Thymus (tissue), 11 donors: ENCODE measurements around the gene KCTD5. TPM values are rescaled to one million over a fixed set of nuclear protein-coding genes. Genes with fewer than 3 reads are reported as not detected.

Experiments
- DNase-seq, 9 donors: peaks; one replicate each; pipeline ENCODE4 v3.0.0-alpha.2; 2013; ENCODE audit warnings: low spot score in 9 of 9, low read depth in 6 of 9, missing footprints in 1 of 9
- H3K27ac ChIP-seq, 2 donors: one replicate each; pipeline ENCODE4 v1.5.1; 2013; ENCODE audit warnings: control low read depth in 1 of 2, low read depth in 1 of 2, low read length in 1 of 2, mild to moderate bottlenecking in 1 of 2, moderate library complexity in 1 of 2
- H3K27me3 ChIP-seq, 2 donors: one replicate each; pipeline ENCODE4 v1.5.1; 2013; ENCODE audit warnings: low read length in 1 of 2; ENCODE audit not compliant: control insufficient read depth in 2 of 2, insufficient read depth in 1 of 2
- H3K36me3 ChIP-seq, 2 donors: one replicate each; pipeline ENCODE4 v1.5.1; 2013; ENCODE audit warnings: low read length in 1 of 2, mild to moderate bottlenecking in 1 of 2, moderate library complexity in 1 of 2; ENCODE audit not compliant: control insufficient read depth in 2 of 2, insufficient read depth in 2 of 2
- H3K4me1 ChIP-seq, 2 donors: one replicate each; pipeline ENCODE4 v1.5.1; 2013; ENCODE audit warnings: low read length in 2 of 2; ENCODE audit not compliant: control insufficient read depth in 2 of 2, insufficient read depth in 2 of 2
- H3K4me3 ChIP-seq, 2 donors: one replicate each; pipeline ENCODE4 v1.5.1; 2013; ENCODE audit warnings: low read length in 2 of 2, control low read depth in 1 of 2, mild to moderate bottlenecking in 1 of 2
- H3K9me3 ChIP-seq, 2 donors: one replicate each; pipeline ENCODE4 v1.5.1; 2013; ENCODE audit warnings: low read length in 1 of 2, mild to moderate bottlenecking in 1 of 2; ENCODE audit not compliant: control insufficient read depth in 2 of 2, insufficient read depth in 1 of 2
- WGBS: extraction: QIAGEN DNeasy Blood & Tissue Kit; methylation state at CpG from one replicate; pipeline ENCODE4 v1.1.7; 2013; 5-methylcytosine and 5-hydroxymethylcytosine counted together
- polyA plus RNA-seq: library from polyadenylated mRNA; stranded (reverse); fragments of 200-250 nt; gene quantifications from one replicate; pipeline ENCODE4 v1.2.3, GENCODE V29; 2013
- total RNA-seq: library from RNA; stranded (reverse); fragments of 120-200 nt; gene quantifications from one replicate; pipeline ENCODE4 v1.2.4, GENCODE V29; 2013
- donor health status: healthy.

The KCTD5 gene
- total and polyA plus RNA-seq, 2 donors, result 18.5 to 21.8 TPM

- Histone ChIP-seq H3K27me3 (no peaks in the 10 kb centered on the region), H3K9me3 (no peaks in the 10 kb centered on the region), H3K4me1 (peaks cover 0 to 16% of the 10 kb centered on the region in 2 donors), H3K36me3 (no peaks in the 10 kb centered on the region), H3K27ac (no peak overlapping the region), H3K4me3 (no peak overlapping the region)
- whole genome bisulfite sequencing, result 96% methylated on average over 8 of the region's 8 CpGs
- no peak for DNase-seq
These were observed 57.5 kb downstream of the KCTD5 start for GRCh38 chr16:2739625-2740430.

GRCh38 chr16:2740476-2740875 is 58.2 kb downstream of the KCTD5 start:
- WGBS, result 97% methylated on average over 6 of the region's 6 CpGs

GRCh38 chr16:2741168-2741567 is 58.8 kb downstream of the KCTD5 start:
- Histone ChIP-seq H3K4me1 (peaks cover 0 to 16% of the 10 kb centered on the region in 2 donors), H3K27ac (no peak overlapping the region), H3K27me3 (no peaks in the 10 kb centered on the region), H3K36me3 (no peaks in the 10 kb centered on the region), H3K9me3 (no peaks in the 10 kb centered on the region), H3K4me3 (no peak overlapping the region)
- 95% methylated on average over 4 of the region's 4 CpGs for WGBS
- no peak for DNase-seq

More at GRCh38 chr16:2740476-2740875, 58.2 kb downstream of the KCTD5 start:
- H3K9me3 ChIP-seq, result no peaks in the 10 kb centered on the region
- H3K27ac ChIP-seq, result no peak overlapping the region
- no peak for DNase-seq
- no peaks in the 10 kb centered on the region for H3K36me3 ChIP-seq
- H3K27me3 ChIP-seq, result no peaks in the 10 kb centered on the region
- peaks cover 0 to 16% of the 10 kb centered on the region in 2 donors for H3K4me1 ChIP-seq
- H3K4me3 ChIP-seq, result no peak overlapping the region

GRCh38 chr16:2742323-2743006 is 60.1 kb downstream of the KCTD5 start:
- no peak for DNase-seq
- H3K9me3 ChIP-seq, result no peaks in the 10 kb centered on the region
- no peaks in the 10 kb centered on the region for H3K36me3 ChIP-seq
- no peak overlapping the region for H3K27ac ChIP-seq
- no peaks in the 10 kb centered on the region for H3K27me3 ChIP-seq
- peaks cover 0 to 16% of the 10 kb centered on the region in 2 donors for H3K4me1 ChIP-seq
- H3K4me3 ChIP-seq, result no peak overlapping the region
- WGBS, result 96% methylated on average over 12 of the region's 12 CpGs

GRCh38 chr16:2743007-2743810 is 60.9 kb downstream of the KCTD5 start:
- WGBS, result 95% methylated on average over 19 of the region's 19 CpGs
- Histone ChIP-seq H3K4me1 (peaks cover 0 to 16% of the 10 kb centered on the region in 2 donors), H3K27me3 (no peaks in the 10 kb centered on the region), H3K36me3 (no peaks in the 10 kb centered on the region), H3K27ac (no peak overlapping the region), H3K4me3 (no peak overlapping the region), H3K9me3 (no peaks in the 10 kb centered on the region)
- no peak for DNase-seq

GRCh38 chr16:2744711-2745110 is 62.4 kb downstream of the KCTD5 start:
- DNase-seq, result no peak
- 96% methylated on average over 6 of the region's 6 CpGs for WGBS
- Histone ChIP-seq H3K36me3 (peaks cover 0 to 4% of the 10 kb centered on the region in 2 donors), H3K27ac (no peak overlapping the region), H3K9me3 (no peaks in the 10 kb centered on the region), H3K4me3 (no peak overlapping the region), H3K4me1 (peaks cover 0 to 9% of the 10 kb centered on the region in 2 donors), H3K27me3 (no peaks in the 10 kb centered on the region)

- no peaks in the 10 kb centered on the region for H3K27me3 ChIP-seq
- no peaks in the 10 kb centered on the region for H3K9me3 ChIP-seq
- peaks cover 0 to 9% of the 10 kb centered on the region in 2 donors for H3K36me3 ChIP-seq
- H3K4me3 ChIP-seq, result no peak overlapping the region
- no peak for DNase-seq
- no peak overlapping the region for H3K27ac ChIP-seq
- WGBS, result 92% methylated on average over 15 of the region's 15 CpGs
- peaks cover 0 to 3% of the 10 kb centered on the region in 2 donors for H3K4me1 ChIP-seq
These were observed 63.0 kb downstream of the KCTD5 start for GRCh38 chr16:2745116-2745890.

GRCh38 chr16:2745961-2746360 is 63.6 kb downstream of the KCTD5 start:
- no peak overlapping the region for H3K27ac ChIP-seq

More at GRCh38 chr16:2745961-2746360, 63.6 kb downstream of the KCTD5 start:
- no peak overlapping the region for H3K4me3 ChIP-seq
- peaks cover 0 to 2% of the 10 kb centered on the region in 2 donors for H3K4me1 ChIP-seq
- WGBS, result 97% methylated on average over 9 of the region's 9 CpGs
- H3K9me3 ChIP-seq, result no peaks in the 10 kb centered on the region
- H3K36me3 ChIP-seq, result peaks cover 0 to 9% of the 10 kb centered on the region in 2 donors
- DNase-seq, result no peak
- no peaks in the 10 kb centered on the region for H3K27me3 ChIP-seq
